Measurements from ENCODE around the gene MPL.

- TF ChIP-seq NONO (IDR thresholded peaks at IDR 0.05) (no peak), NONO (CRISPR knock-in tag; conservative IDR thresholded peaks at IDR 0.05) (no peak), ATF3 (CRISPR knock-in tag; IDR thresholded peaks at IDR 0.05) (no peak), CREM (IDR thresholded peaks at IDR 0.05) (no peak), CREM (CRISPR knock-in tag; IDR thresholded peaks at IDR 0.05) (no peak), CTCF (CRISPR knock-in tag; IDR thresholded peaks at IDR 0.05) (no peak), ZNF24 (IDR thresholded peaks at IDR 0.05) (no peak)
These were observed 18.8 kb upstream of the MPL start for GRCh38 chr1:43318831-43319230.

Data from HepG2 (cell line).